GM23248 (cell line): ENCODE measurements around the gene SHMT2. TPM values are rescaled to one million over a fixed set of nuclear protein-coding genes. Genes with fewer than 3 reads are reported as not detected.

Experiments
- DNase-seq: peaks from one replicate; pipeline ENCODE4 v3.0.0-alpha.2; 2015
- H2AFZ ChIP-seq: fragments of 200-600 bp; sonication (generic); 2 replicates; pipeline ENCODE4 v1.6.1; 2016; ENCODE audit warnings: antibody characterized with exemption
- H3F3A ChIP-seq: fragments of 200-600 bp; sonication (generic); 2 replicates; pipeline ENCODE4 v1.6.1; 2016; ENCODE audit warnings: mild to moderate bottlenecking, antibody characterized with exemption, mixed run types; ENCODE audit not compliant: insufficient read depth
- H3K27ac ChIP-seq: fragments of 200-600 bp; sonication (generic); 2 replicates; pipeline ENCODE4 v1.5.1; 2016; ENCODE audit warnings: mild to moderate bottlenecking
- H3K27me3 ChIP-seq: fragments of 200-600 bp; sonication (generic); replicated peaks from 2 replicates; pipeline ENCODE4 v1.6.1; 2016; ENCODE audit warnings: mild to moderate bottlenecking; ENCODE audit not compliant: insufficient read depth
- H3K36me3 ChIP-seq: fragments of 200-600 bp; sonication (generic); 2 replicates; pipeline ENCODE4 v1.6.1; 2016; ENCODE audit warnings: low read depth, mild to moderate bottlenecking
- H3K4me1 ChIP-seq: fragments of 200-600 bp; sonication (generic); 2 replicates; pipeline ENCODE4 v1.6.1; 2016; ENCODE audit warnings: mild to moderate bottlenecking; ENCODE audit not compliant: insufficient read depth
- H3K4me2 ChIP-seq: fragments of 200-600 bp; sonication (generic); one replicate; pipeline ENCODE4 v1.6.1; 2016; ENCODE audit warnings: mild to moderate bottlenecking; ENCODE audit not compliant: unreplicated experiment
- H3K4me3 ChIP-seq: fragments of 200-600 bp; sonication (generic); 2 replicates; pipeline ENCODE4 v1.5.1; 2016; ENCODE audit warnings: mild to moderate bottlenecking
- H3K79me2 ChIP-seq: fragments of 200-600 bp; sonication (generic); 2 replicates; pipeline ENCODE4 v1.6.1; 2016; ENCODE audit warnings: mild to moderate bottlenecking; ENCODE audit not compliant: insufficient read depth
- H3K9ac ChIP-seq: fragments of 200-600 bp; sonication (generic); 2 replicates; pipeline ENCODE4 v1.6.1; 2016; ENCODE audit warnings: mild to moderate bottlenecking
- H3K9me2 ChIP-seq: fragments of 200-600 bp; sonication (generic); 2 replicates; pipeline ENCODE4 v1.6.1; 2016; ENCODE audit warnings: mixed run types, mild to moderate bottlenecking, moderate library complexity; ENCODE audit not compliant: insufficient read depth
- H3K9me3 ChIP-seq: fragments of 200-600 bp; sonication (generic); one replicate; pipeline ENCODE4 v1.6.1; 2017; ENCODE audit warnings: low read depth
- H4K20me1 ChIP-seq: fragments of 200-600 bp; sonication (generic); 2 replicates; pipeline ENCODE4 v1.6.0; 2016; ENCODE audit not compliant: insufficient read depth
- EZH2 ChIP-seq: fragments of 200-600 bp; sonication (generic); IDR thresholded peaks from 2 replicates; pipeline ENCODE4 v1.6.1; 2018; ENCODE audit warnings: antibody characterized with exemption, mild to moderate bottlenecking; ENCODE audit not compliant: insufficient read depth, poor library complexity, severe bottlenecking
- EZH2phosphoT487 ChIP-seq: fragments of 200-600 bp; sonication (generic); IDR thresholded peaks from 2 replicates; pipeline ENCODE4 v1.6.1; 2018; ENCODE audit warnings: antibody characterized with exemption, moderate library complexity, mild to moderate bottlenecking, low read depth; ENCODE audit not compliant: insufficient read depth
- WGBS, 2 experiments: methylation state at CpG; one replicate each; pipeline ENCODE4 v1.1.6; 2015 to 2017; ENCODE audit warnings: low lambda C conversion rate in 2 of 2, low coverage in 1 of 2; ENCODE audit errors: missing lambda C conversion rate in 2 of 2; 5-methylcytosine and 5-hydroxymethylcytosine counted together
- in situ Hi-C: fragments of 300-500 bp; cut with MboI; formaldehyde crosslinking; loops from 2 replicates; pipeline ENCODE4 v1.15.0; 2020
- polyA plus RNA-seq: library from polyadenylated mRNA; unstranded; fragments of >200 nt; fragmentation: Nextera tagmentation; extraction: Ambion mirVana; gene quantifications from 2 replicates; pipeline ENCODE4 v1.2.1, GENCODE V29; 2016
- total RNA-seq: library from RNA; depleted of rRNA; stranded (reverse); fragments of >200 nt; shearing (Covaris generic); gene quantifications from 2 replicates; pipeline ENCODE4 v1.2.3, GENCODE V29; 2014

SHMT2 gene
- total and polyA plus RNA-seq, 2 experiments from 2014 or later = 184 to 341 TPM

GRCh38 chr12:57262126-57262822 is 32.8 kb downstream of the SHMT2 start:
- Histone ChIP-seq H3F3A (0 out of 2 replicates have a peak, but pooled peaks cover 5% of the 10 kb centered on the region), H2AFZ (no peak overlapping the region), H3K27ac (no peak overlapping the region), H3K4me1 (no peaks in the 10 kb centered on the region), H3K9me3 (no peaks in the 10 kb centered on the region), H3K9ac (no peak overlapping the region), H3K9me2 (no peaks in the 10 kb centered on the region), H3K4me3 (no peak overlapping the region), H3K79me2 (no peaks in the 10 kb centered on the region), H3K36me3 (peaks cover 25% of the 10 kb centered on the region), H3K4me2 (no peak overlapping the region), H4K20me1 (no peaks in the 10 kb centered on the region), H3K27me3 (no peaks in the 10 kb centered on the region)
- TF ChIP-seq EZH2 (no peak), EZH2phosphoT487 (no peak)
- in situ Hi-C loops = no loop called here
- 82 to 88% methylated on average over 3 of the region's 3 CpGs for WGBS, 2 experiments
- no peak for DNase-seq

GRCh38 chr12:57263096-57263495 is 33.6 kb downstream of the SHMT2 start:
- H3F3A ChIP-seq = peaks cover 13% of the 10 kb centered on the region; the same call in 1 of the 2 replicates
- H3K79me2 ChIP-seq = no peaks in the 10 kb centered on the region
- no peaks in the 10 kb centered on the region for H3K4me1 ChIP-seq
- in situ Hi-C loops = no loop called here
- H3K9me2 ChIP-seq = no peaks in the 10 kb centered on the region
- peaks cover 26% of the 10 kb centered on the region for H3K36me3 ChIP-seq
- H3K4me3 ChIP-seq = no peak overlapping the region
- DNase-seq = no peak
- H3K4me2 ChIP-seq = no peak overlapping the region
- H3K9ac ChIP-seq = no peak overlapping the region
- WGBS, 2 experiments = 78 to 99% methylated on average over 2 of the region's 2 CpGs
- H3K27me3 ChIP-seq = no peaks in the 10 kb centered on the region
- no peaks in the 10 kb centered on the region for H4K20me1 ChIP-seq
- no peaks in the 10 kb centered on the region for H3K9me3 ChIP-seq
- TF ChIP-seq EZH2 = no peak
- TF ChIP-seq EZH2phosphoT487 = no peak
- H2AFZ ChIP-seq = no peak overlapping the region
- H3K27ac ChIP-seq = no peak overlapping the region

GRCh38 chr12:57266681-57267080 is 37.2 kb downstream of the SHMT2 start:
- no peak overlapping the region for H3K4me2 ChIP-seq
- H3K4me1 ChIP-seq = no peaks in the 10 kb centered on the region; the same call in 1 of the 2 replicates
- no peaks in the 10 kb centered on the region for H3K27me3 ChIP-seq
- peaks cover 14% of the 10 kb centered on the region; the same call in 1 of the 2 replicates for H3F3A ChIP-seq
- H4K20me1 ChIP-seq = no peaks in the 10 kb centered on the region
- H2AFZ ChIP-seq = no peak overlapping the region
- H3K36me3 ChIP-seq = peaks cover 18% of the 10 kb centered on the region
- no peak overlapping the region for H3K4me3 ChIP-seq
- no peak overlapping the region for H3K27ac ChIP-seq
- DNase-seq = no peak
- TF ChIP-seq EZH2 (no peak), EZH2phosphoT487 (no peak)
- no peaks in the 10 kb centered on the region for H3K79me2 ChIP-seq
- no peak overlapping the region for H3K9ac ChIP-seq
- in situ Hi-C loops = no loop called here
- H3K9me3 ChIP-seq = no peaks in the 10 kb centered on the region
- H3K9me2 ChIP-seq = no peaks in the 10 kb centered on the region

GRCh38 chr12:57268264-57268663 is 38.8 kb downstream of the SHMT2 start:
- H2AFZ ChIP-seq = no peak overlapping the region
- H3F3A ChIP-seq = peaks cover 16% of the 10 kb centered on the region; the same call in 1 of the 2 replicates
- peak; percentile 61 for DNase-seq
- in situ Hi-C loops = no loop called here
- H4K20me1 ChIP-seq = no peaks in the 10 kb centered on the region
- H3K4me2 ChIP-seq = no peak overlapping the region
- H3K9me2 ChIP-seq = no peaks in the 10 kb centered on the region
- H3K27me3 ChIP-seq = no peaks in the 10 kb centered on the region
- 61 to 67% methylated on average over 7 of the region's 7 CpGs for WGBS, 2 experiments
- peak overlapping the region; percentile 37; the same call in 1 of the 2 replicates for H3K9ac ChIP-seq
- peaks cover 19% of the 10 kb centered on the region for H3K36me3 ChIP-seq
- TF ChIP-seq EZH2 (no peak), EZH2phosphoT487 (no peak)
- 0 out of 2 replicates have a peak overlapping the region, but pooled peaks have one; percentile 36 for H3K27ac ChIP-seq
- no peaks in the 10 kb centered on the region for H3K9me3 ChIP-seq
- no peak overlapping the region for H3K4me3 ChIP-seq
- H3K79me2 ChIP-seq = no peaks in the 10 kb centered on the region
- peaks cover 8% of the 10 kb centered on the region for H3K4me1 ChIP-seq
